GM12878 (cell line): ENCODE results near the gene COX15. TPM values are rescaled to one million over a fixed set of nuclear protein-coding genes. Genes with fewer than 3 reads are reported as not detected.

Source experiments
- CBFB ChIP-seq: IDR thresholded peaks from 2 replicates; pipeline ENCODE4 v1.6.1; 2016; ENCODE audit warnings: antibody characterized with exemption, low read depth
- EP300 ChIP-seq, 2 experiments: fragments of 150-350 bp in 1 of 2; IDR thresholded peaks; 2 replicates each; pipeline ENCODE4 v1.6.1; 2011 to 2012; ENCODE audit warnings: low read depth in 2 of 2, low read length in 2 of 2, borderline replicate concordance in 1 of 2, improper control_type of control experiment in 1 of 2, inconsistent platforms in 1 of 2; ENCODE audit not compliant: control insufficient read depth in 1 of 2
- MEF2A ChIP-seq: IDR thresholded peaks from 2 replicates; pipeline ENCODE4 v1.6.1; 2011; ENCODE audit warnings: low read depth, mild to moderate bottlenecking, low read length, moderate library complexity; ENCODE audit not compliant: insufficient read depth
- PAX8 ChIP-seq: fragments of 450-650 bp; IDR thresholded peaks from 2 replicates; pipeline ENCODE4 v1.6.1; 2017; ENCODE audit warnings: mild to moderate bottlenecking, moderate library complexity
- RAD51 ChIP-seq: fragments of 450-650 bp; IDR thresholded peaks from 2 replicates; pipeline ENCODE4 v1.6.1; 2016; ENCODE audit warnings: moderate library complexity, mild to moderate bottlenecking, inconsistent platforms
- SIX5 ChIP-seq: IDR thresholded peaks from 2 replicates; pipeline ENCODE4 v1.6.1; 2011; ENCODE audit warnings: mild to moderate bottlenecking, low read depth, low read length, moderate library complexity; ENCODE audit not compliant: severe bottlenecking
- SMC3 ChIP-seq: IDR thresholded peaks from 2 replicates; pipeline ENCODE4 v1.6.1; 2011; ENCODE audit warnings: low read length, improper control_type of control experiment, borderline replicate concordance
- SREBF1 ChIP-seq: IDR thresholded peaks from 2 replicates; pipeline ENCODE4 v1.6.1; 2012; ENCODE audit warnings: mild to moderate bottlenecking, low read length
- ZNF274 ChIP-seq: IDR thresholded peaks from one replicate; pipeline ENCODE4 v1.8.0; 2011; ENCODE audit not compliant: insufficient read length, insufficient read depth
- polyA plus RNA-seq, 11 experiments: library from polyadenylated mRNA; depleted of rRNA in 4 of 11; unstranded in 6 of 11; stranded (reverse) in 5 of 11; fragments of >200 nt; fragmentation: Nextera tagmentation in 4 of 11; fragmentation: Illumina TruSeq in 1 of 11; extraction: Ambion mirVana in 4 of 11; extraction: Trizol in 1 of 11; gene quantifications; 1 replicate in 1 of 11; 2 replicates in 10 of 11; pipeline versions ENCODE4 v1.2.1 to v1.2.3, GENCODE V29; 2011 to 2016; ENCODE audit warnings: inconsistent platforms in 2 of 11, missing spikeins in 2 of 11, low read depth in 1 of 11
- total RNA-seq, 4 experiments: library from RNA; depleted of rRNA in 3 of 4; stranded (reverse); fragments of >200 nt in 3 of 4; fragmentation: Illumina TruSeq in 1 of 4; extraction: Trizol in 1 of 4; gene quantifications; 2 replicates each; pipeline versions ENCODE4 v1.2.1 to v1.2.3, GENCODE V29; 2013 to 2021
- TF ChIP-seq, protein P1 (sequence below): fragments of 150-350 bp; IDR thresholded peaks from 2 replicates; pipeline ENCODE4 v1.6.1; 2016; ENCODE audit warnings: low read depth, low read length
- TF ChIP-seq, protein P2 (sequence below): fragments of 450-650 bp; IDR thresholded peaks from 2 replicates; pipeline ENCODE4 v1.6.1; 2017; ENCODE audit warnings: mild to moderate bottlenecking, moderate library complexity
- TF ChIP-seq, protein P3 (sequence below): fragments of 450-650 bp; conservative IDR thresholded peaks from 2 replicates; pipeline ENCODE4 v1.6.1; 2017; ENCODE audit warnings: mild to moderate bottlenecking, moderate library complexity
- TF ChIP-seq, protein P4 (sequence below): fragments of 450-650 bp; IDR thresholded peaks from 2 replicates; pipeline ENCODE4 v1.6.1; 2017; ENCODE audit warnings: mild to moderate bottlenecking
- TF ChIP-seq, protein P5 (sequence below): IDR thresholded peaks from 2 replicates; pipeline ENCODE4 v1.6.1; 2011; ENCODE audit warnings: mild to moderate bottlenecking, low read depth, low read length, moderate library complexity; ENCODE audit not compliant: insufficient replicate concordance

Gene COX15
- total and polyA plus RNA-seq, 10 of the 15 experiments (the other 5 are each of a cell fraction or from before 2014, with no cell fraction given) = 30.2 to 50.7 (median 38.3) TPM

DNA sequence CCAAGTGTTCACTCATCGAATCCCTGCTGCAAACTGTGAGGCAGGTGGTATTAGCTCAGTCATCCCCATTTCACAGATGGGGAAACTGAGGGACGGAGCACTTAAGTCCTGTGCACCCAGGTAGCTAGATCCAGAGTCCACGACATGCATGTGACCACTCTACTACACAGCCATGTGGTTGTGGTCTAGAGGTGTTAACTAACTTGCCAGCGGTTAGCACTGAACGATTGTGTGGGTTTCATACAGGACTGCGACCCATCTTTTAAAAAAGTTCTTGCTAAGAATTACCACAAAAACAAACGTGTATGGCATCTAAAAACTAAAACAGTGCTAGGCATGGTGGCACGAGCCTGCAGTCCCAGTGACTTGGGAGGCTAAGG is 34.4 kb upstream of the COX15 start (continued):
- TF ChIP-seq EP300 (IDR thresholded peaks at IDR 0.05; ENCODE audit: borderline replicate concordance in 1 of 2, control insufficient read depth in 1 of 2, low read depth in 2 of 2, low read length in 2 of 2) (peak; percentile 49 to 64; a peak in 2 of 4 replicates), CBFB (peak; percentile 71; the same call in 1 of the 2 replicates), RAD51 (peak; percentile 57), ZNF274 (no peak), MEF2A (no peak), SIX5 (no peak), PAX8 (no peak), SMC3 (no peak), SREBF1 (no peak)
- TF ChIP-seq, protein P1, sequence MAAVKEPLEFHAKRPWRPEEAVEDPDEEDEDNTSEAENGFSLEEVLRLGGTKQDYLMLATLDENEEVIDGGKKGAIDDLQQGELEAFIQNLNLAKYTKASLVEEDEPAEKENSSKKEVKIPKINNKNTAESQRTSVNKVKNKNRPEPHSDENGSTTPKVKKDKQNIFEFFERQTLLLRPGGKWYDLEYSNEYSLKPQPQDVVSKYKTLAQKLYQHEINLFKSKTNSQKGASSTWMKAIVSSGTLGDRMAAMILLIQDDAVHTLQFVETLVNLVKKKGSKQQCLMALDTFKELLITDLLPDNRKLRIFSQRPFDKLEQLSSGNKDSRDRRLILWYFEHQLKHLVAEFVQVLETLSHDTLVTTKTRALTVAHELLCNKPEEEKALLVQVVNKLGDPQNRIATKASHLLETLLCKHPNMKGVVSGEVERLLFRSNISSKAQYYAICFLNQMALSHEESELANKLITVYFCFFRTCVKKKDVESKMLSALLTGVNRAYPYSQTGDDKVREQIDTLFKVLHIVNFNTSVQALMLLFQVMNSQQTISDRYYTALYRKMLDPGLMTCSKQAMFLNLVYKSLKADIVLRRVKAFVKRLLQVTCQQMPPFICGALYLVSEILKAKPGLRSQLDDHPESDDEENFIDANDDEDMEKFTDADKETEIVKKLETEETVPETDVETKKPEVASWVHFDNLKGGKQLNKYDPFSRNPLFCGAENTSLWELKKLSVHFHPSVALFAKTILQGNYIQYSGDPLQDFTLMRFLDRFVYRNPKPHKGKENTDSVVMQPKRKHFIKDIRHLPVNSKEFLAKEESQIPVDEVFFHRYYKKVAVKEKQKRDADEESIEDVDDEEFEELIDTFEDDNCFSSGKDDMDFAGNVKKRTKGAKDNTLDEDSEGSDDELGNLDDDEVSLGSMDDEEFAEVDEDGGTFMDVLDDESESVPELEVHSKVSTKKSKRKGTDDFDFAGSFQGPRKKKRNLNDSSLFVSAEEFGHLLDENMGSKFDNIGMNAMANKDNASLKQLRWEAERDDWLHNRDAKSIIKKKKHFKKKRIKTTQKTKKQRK = no peak
- TF ChIP-seq, protein P2, sequence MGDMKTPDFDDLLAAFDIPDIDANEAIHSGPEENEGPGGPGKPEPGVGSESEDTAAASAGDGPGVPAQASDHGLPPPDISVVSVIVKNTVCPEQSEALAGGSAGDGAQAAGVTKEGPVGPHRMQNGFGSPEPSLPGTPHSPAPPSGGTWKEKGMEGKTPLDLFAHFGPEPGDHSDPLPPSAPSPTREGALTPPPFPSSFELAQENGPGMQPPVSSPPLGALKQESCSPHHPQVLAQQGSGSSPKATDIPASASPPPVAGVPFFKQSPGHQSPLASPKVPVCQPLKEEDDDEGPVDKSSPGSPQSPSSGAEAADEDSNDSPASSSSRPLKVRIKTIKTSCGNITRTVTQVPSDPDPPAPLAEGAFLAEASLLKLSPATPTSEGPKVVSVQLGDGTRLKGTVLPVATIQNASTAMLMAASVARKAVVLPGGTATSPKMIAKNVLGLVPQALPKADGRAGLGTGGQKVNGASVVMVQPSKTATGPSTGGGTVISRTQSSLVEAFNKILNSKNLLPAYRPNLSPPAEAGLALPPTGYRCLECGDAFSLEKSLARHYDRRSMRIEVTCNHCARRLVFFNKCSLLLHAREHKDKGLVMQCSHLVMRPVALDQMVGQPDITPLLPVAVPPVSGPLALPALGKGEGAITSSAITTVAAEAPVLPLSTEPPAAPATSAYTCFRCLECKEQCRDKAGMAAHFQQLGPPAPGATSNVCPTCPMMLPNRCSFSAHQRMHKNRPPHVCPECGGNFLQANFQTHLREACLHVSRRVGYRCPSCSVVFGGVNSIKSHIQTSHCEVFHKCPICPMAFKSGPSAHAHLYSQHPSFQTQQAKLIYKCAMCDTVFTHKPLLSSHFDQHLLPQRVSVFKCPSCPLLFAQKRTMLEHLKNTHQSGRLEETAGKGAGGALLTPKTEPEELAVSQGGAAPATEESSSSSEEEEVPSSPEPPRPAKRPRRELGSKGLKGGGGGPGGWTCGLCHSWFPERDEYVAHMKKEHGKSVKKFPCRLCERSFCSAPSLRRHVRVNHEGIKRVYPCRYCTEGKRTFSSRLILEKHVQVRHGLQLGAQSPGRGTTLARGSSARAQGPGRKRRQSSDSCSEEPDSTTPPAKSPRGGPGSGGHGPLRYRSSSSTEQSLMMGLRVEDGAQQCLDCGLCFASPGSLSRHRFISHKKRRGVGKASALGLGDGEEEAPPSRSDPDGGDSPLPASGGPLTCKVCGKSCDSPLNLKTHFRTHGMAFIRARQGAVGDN = no peak
- TF ChIP-seq, protein P3, sequence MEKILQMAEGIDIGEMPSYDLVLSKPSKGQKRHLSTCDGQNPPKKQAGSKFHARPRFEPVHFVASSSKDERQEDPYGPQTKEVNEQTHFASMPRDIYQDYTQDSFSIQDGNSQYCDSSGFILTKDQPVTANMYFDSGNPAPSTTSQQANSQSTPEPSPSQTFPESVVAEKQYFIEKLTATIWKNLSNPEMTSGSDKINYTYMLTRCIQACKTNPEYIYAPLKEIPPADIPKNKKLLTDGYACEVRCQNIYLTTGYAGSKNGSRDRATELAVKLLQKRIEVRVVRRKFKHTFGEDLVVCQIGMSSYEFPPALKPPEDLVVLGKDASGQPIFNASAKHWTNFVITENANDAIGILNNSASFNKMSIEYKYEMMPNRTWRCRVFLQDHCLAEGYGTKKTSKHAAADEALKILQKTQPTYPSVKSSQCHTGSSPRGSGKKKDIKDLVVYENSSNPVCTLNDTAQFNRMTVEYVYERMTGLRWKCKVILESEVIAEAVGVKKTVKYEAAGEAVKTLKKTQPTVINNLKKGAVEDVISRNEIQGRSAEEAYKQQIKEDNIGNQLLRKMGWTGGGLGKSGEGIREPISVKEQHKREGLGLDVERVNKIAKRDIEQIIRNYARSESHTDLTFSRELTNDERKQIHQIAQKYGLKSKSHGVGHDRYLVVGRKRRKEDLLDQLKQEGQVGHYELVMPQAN = 0 out of 2 replicates have a peak, but pooled peaks have one; percentile 41
- TF ChIP-seq, protein P4, sequence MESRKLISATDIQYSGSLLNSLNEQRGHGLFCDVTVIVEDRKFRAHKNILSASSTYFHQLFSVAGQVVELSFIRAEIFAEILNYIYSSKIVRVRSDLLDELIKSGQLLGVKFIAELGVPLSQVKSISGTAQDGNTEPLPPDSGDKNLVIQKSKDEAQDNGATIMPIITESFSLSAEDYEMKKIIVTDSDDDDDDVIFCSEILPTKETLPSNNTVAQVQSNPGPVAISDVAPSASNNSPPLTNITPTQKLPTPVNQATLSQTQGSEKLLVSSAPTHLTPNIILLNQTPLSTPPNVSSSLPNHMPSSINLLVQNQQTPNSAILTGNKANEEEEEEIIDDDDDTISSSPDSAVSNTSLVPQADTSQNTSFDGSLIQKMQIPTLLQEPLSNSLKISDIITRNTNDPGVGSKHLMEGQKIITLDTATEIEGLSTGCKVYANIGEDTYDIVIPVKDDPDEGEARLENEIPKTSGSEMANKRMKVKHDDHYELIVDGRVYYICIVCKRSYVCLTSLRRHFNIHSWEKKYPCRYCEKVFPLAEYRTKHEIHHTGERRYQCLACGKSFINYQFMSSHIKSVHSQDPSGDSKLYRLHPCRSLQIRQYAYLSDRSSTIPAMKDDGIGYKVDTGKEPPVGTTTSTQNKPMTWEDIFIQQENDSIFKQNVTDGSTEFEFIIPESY = no peak
- TF ChIP-seq, protein P5, sequence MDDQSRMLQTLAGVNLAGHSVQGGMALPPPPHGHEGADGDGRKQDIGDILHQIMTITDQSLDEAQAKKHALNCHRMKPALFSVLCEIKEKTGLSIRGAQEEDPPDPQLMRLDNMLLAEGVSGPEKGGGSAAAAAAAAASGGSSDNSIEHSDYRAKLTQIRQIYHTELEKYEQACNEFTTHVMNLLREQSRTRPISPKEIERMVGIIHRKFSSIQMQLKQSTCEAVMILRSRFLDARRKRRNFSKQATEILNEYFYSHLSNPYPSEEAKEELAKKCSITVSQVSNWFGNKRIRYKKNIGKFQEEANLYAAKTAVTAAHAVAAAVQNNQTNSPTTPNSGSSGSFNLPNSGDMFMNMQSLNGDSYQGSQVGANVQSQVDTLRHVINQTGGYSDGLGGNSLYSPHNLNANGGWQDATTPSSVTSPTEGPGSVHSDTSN = no peak
